NB4 (cell line): ENCODE data around the gene ADAMTS13.

Source experiments
- DNase-seq: peaks from one replicate; pipeline ENCODE4 v3.0.0; 2010; ENCODE audit warnings: low read depth
- H3K4me3 ChIP-seq: one replicate; pipeline ENCODE4 v1.5.1; 2011; ENCODE audit warnings: mild to moderate bottlenecking, low read depth, low read length, moderate library complexity
- MYC ChIP-seq: IDR thresholded peaks from 2 replicates; pipeline ENCODE4 v1.6.1; 2011; ENCODE audit warnings: low read depth, low read length
- POLR2A ChIP-seq: IDR thresholded peaks from 2 replicates; pipeline ENCODE4 v1.6.1; 2011; ENCODE audit warnings: mild to moderate bottlenecking; ENCODE audit not compliant: insufficient read length; ENCODE audit errors: extremely low read depth
- TF ChIP-seq, protein P1 (sequence below): IDR thresholded peaks from one replicate; pipeline ENCODE4 v1.5.1; 2012; ENCODE audit warnings: low read depth, low read length
- TF ChIP-seq, protein P2 (sequence below): IDR thresholded peaks from 2 replicates; pipeline ENCODE4 v1.6.1; 2011; ENCODE audit warnings: low read depth, low read length

ADAMTS13 gene

DNA sequence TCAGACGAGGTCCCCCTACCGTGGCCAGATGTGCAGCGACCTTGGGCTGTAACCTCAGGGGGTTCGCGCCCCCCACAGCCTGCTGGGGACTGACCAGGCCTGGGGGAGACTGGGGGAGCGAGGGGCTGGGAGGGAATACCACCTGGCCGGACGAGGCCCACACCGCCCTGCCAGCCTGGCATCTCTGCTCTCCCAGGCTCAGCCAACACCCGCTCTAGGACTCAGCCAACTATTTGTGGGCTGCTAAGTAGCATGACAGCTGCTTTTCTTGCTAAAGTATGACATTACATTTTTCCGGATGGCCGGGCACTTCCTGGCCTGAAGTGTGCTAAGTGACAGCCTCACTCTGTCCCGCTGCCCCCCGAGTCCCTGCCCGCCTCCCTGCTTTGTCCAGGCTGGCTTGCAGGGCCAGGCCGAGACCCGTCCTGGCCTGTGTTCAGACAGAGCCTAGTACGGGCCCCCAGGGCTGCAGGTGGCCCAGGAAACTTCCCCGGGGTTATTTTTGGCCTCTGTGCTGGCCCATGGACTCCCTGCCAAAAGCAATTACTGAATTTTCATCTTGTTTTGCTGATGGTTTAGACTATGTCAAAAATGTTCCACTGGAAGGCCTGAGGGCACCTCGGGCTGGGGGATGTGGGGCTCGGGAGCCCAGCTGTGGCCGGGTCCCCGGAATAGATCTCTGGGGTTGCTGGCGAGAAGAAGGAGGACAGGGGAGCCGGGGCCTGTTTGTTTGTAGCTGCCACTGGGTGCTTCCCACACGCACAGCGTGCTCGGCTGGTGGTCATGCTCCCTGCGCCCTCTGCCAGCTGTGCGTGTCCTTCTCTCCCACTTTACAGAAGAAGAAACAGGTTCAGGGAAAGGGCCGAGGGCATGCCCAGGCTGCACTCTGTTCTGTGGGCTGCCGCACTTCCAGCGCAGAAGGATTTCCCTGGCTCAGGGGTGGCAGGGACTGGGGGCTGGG is 70.2 kb downstream of the ADAMTS13 start:
- DNase-seq: no peak
- TF ChIP-seq POLR2A: no peak
- no peak overlapping the region for H3K4me3 ChIP-seq

- DNase-seq: no peak
- TF ChIP-seq, protein P1, sequence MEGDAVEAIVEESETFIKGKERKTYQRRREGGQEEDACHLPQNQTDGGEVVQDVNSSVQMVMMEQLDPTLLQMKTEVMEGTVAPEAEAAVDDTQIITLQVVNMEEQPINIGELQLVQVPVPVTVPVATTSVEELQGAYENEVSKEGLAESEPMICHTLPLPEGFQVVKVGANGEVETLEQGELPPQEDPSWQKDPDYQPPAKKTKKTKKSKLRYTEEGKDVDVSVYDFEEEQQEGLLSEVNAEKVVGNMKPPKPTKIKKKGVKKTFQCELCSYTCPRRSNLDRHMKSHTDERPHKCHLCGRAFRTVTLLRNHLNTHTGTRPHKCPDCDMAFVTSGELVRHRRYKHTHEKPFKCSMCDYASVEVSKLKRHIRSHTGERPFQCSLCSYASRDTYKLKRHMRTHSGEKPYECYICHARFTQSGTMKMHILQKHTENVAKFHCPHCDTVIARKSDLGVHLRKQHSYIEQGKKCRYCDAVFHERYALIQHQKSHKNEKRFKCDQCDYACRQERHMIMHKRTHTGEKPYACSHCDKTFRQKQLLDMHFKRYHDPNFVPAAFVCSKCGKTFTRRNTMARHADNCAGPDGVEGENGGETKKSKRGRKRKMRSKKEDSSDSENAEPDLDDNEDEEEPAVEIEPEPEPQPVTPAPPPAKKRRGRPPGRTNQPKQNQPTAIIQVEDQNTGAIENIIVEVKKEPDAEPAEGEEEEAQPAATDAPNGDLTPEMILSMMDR: no peak
- TF ChIP-seq POLR2A: no peak
- TF ChIP-seq MYC: no peak
- TF ChIP-seq, protein P2, sequence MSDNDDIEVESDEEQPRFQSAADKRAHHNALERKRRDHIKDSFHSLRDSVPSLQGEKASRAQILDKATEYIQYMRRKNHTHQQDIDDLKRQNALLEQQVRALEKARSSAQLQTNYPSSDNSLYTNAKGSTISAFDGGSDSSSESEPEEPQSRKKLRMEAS: no peak
- no peak overlapping the region for H3K4me3 ChIP-seq
Measured at GRCh38 chr9:133493428-133493827, 71.3 kb downstream of the ADAMTS13 start.

DNA sequence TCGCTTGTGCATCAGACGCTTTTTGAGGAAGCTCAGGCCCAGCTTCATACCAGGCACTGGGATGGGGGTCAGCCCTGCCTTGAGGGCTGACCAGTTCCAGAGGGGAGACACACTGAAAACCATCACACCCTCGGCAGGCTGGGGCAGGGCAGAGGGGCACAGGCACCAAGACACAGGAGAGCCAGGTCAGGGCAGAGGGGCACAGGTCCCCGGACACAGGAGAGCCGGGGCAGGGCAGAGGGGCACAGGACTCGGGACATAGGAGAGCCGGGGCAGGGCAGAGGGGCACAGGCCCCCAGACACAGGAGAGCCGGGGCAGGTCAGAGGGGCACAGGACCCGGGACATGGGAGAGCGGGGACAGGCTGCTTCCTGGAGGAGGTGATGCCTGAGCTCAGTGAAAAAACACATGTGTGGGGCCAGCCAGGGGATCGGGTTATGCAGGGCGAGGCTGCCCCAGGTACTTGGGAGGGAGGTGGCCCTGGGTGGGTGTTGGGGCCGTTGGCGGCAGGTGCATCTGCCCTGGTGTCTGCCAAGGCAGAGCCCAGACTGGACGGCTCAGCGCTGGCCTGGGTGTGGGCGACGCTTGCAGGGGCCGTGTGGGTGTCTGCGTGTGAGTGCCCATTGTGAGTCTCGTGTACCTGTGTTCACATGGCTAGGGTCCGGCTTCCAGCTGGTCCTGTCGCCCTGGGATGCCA is 71.8 kb downstream of the ADAMTS13 start:
- no peak for DNase-seq
- TF ChIP-seq, protein P1: no peak
- TF ChIP-seq, protein P2: no peak
- TF ChIP-seq POLR2A (no peak), MYC (no peak)
- no peak overlapping the region for H3K4me3 ChIP-seq

DNA sequence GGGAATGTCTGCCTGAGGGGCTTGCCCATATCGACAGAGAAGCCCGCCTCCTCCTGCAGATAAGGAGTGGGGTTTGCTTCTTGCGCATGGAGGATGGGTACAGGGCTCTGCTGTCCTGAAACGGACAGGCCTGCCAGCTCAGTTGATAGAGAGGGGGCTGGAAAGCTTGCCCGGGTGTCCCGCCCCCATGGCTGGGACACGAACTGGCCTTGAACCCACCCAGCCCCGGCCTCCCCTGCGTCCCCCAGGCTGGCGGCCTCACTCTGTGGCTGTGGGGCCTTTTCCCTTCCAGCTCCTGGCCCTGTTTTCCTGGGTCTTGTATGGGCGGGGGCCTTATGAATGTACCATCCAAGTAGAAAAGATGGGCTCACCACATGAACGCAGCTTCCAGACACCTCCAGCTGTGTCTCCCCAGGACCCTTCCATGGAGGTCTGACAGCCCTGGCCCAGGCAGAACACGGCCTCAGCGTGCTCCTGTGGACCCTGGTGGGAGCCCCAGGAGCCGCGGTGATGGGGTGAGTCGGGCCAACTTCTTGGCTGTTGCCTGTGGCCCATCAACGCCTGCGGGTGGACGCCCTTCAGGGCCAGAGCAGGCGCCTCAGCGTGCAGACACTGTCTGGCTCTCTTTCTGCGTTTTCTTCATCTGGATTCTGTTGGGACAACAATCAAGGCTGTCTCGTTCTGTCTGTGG is 72.6 kb downstream of the ADAMTS13 start:
- TF ChIP-seq, protein P1: no peak
- TF ChIP-seq POLR2A: no peak
- no peak for TF ChIP-seq MYC
- no peak overlapping the region for H3K4me3 ChIP-seq
- no peak for DNase-seq

- H3K4me3 ChIP-seq: no peak overlapping the region
- no peak for DNase-seq
- TF ChIP-seq, protein P1: no peak
Measured at GRCh38 chr9:133495327-133496293, 73.4 kb downstream of the ADAMTS13 start.
